ENCODE data around the gene FBXW11.
"Not testable (repeated sequence)": the region's sequence is repeated elsewhere in the genome, so short reads cannot be mapped to it uniquely, and the experiment has no call there.

FBXW11 gene

DNA sequence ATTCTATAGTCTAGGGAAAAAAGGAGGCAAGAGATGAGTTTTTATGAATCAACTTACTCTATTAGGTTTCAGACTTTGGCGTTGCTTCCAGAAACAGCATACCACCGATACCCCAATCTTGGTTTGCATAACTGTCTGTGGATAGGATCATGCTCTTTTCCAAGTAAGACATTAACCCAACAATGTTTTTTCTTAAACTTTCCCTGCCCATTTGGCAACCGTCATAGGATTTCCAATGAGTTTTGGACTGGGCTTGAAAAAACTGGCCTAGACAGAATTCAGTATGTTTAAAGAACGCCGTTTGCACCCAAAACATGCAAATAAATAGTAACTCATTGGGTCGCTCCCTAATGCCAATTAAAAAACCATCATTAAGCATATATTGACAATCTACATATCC, 114.8 kb downstream of the FBXW11 start:
- no peaks in the 10 kb centered on the region for H3K9me3 ChIP-seq (ENCODE audit: control insufficient read depth, insufficient read depth, low read length)
- H3K36me3 ChIP-seq (ENCODE audit: insufficient read depth, low read length) = peaks cover 6% of the 10 kb centered on the region
- H3K4me1 ChIP-seq (ENCODE audit: insufficient read depth, low read length) = no peaks in the 10 kb centered on the region
- no peak overlapping the region for H3K9ac ChIP-seq (ENCODE audit: low read depth, low read length)

DNA sequence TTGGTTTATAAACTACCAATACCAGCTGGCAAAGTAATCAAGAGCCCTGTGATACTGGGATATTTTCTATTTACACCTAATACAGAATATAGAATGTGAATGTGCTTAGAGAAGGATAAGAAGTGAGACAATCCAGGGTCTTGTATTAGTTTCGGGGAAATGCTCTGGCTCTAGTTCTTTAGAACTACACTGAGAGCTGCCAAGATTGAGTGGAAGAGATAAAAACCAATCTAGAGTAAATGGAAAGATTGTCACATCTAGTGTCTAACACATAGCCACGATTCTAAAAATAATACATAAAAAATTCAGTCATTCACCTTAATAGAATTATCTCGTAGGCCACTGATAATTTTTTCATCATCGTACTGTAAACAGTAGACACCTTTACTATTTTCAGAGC, 115.3 kb downstream of the FBXW11 start:
- Histone ChIP-seq H3K4me1 (ENCODE audit: insufficient read depth, low read length) (no peaks in the 10 kb centered on the region), H3K9me3 (ENCODE audit: control insufficient read depth, insufficient read depth, low read length) (no peaks in the 10 kb centered on the region), H3K9ac (ENCODE audit: low read depth, low read length) (no peak overlapping the region), H3K36me3 (ENCODE audit: insufficient read depth, low read length) (peaks cover 6% of the 10 kb centered on the region)

DNA sequence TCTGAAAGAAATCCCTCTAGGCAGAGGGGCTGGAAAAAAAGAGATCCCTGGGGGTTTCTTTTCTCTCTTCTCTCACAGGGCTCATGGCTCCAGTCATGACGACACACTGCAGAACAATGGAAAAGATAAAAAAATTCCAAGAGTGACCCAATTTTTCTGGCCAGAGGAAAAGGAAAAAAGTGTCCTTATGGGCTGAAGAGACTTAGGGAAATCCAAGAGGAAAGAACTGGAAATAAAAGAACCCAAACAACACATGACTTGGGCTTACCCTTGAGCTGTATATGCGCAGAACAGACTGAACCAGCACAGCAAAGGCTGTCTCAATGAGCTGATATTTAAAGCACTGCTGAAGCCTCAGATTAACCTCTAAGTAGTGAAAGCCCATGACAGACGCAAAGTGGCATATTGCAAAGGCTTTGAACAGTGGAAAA, 118.4 kb downstream of the FBXW11 start:
- H3K36me3 ChIP-seq (ENCODE audit: insufficient read depth, low read length) = peaks cover 6% of the 10 kb centered on the region; the same call in 1 of the 2 replicates
- no peaks in the 10 kb centered on the region for H3K4me1 ChIP-seq (ENCODE audit: insufficient read depth, low read length)
- no peaks in the 10 kb centered on the region for H3K9me3 ChIP-seq (ENCODE audit: control insufficient read depth, insufficient read depth, low read length)
- H3K9ac ChIP-seq (ENCODE audit: low read depth, low read length) = no peak overlapping the region

DNA sequence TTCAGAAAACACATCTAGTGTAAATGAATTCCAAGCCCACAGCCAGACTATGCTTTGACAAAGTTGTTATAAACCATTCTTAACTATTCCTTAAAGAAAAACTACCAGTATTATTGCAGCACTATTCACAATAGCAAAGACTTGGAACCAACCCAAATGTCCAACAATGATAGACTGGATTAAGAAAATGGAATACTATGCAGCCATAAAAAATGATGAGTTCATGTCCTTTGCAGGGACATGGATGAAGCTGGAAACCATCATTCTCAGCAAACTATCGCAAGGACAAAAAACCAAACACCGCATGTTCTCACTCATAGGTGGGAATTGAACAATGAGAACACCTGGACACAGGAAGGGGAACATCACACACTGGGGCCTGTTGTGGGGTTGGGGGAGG, 120.4 kb downstream of the FBXW11 start:
- H3K4me1 ChIP-seq (ENCODE audit: insufficient read depth, low read length) = not testable (repeated sequence)

DNA sequence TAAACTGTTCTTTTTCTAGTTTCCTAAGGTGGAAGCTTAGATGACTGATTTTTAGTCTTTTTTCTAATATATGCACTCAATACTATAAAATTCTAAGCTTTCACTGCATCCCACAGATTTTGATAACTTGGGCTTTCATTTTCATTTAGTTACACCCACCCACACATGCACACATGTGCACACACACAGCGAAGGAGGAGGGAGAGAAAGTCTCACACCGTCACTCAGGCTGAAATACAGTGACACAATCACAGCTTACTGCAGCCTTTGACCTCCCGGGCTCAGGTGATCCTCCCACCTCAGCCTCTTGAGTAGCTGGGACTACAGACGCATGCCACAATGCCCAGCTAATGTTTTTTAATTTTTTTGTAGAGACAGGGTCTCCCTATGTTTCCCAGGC, 124.3 kb downstream of the FBXW11 start:
- no peak overlapping the region for H3K9ac ChIP-seq (ENCODE audit: low read depth, low read length)

More for the DNA sequence above, 120.4 kb downstream of the FBXW11 start:
- not testable (repeated sequence) for H3K9me3 ChIP-seq (ENCODE audit: control insufficient read depth, insufficient read depth, low read length); H3K9ac ChIP-seq (ENCODE audit: low read depth, low read length); H3K36me3 ChIP-seq (ENCODE audit: insufficient read depth, low read length)

DNA sequence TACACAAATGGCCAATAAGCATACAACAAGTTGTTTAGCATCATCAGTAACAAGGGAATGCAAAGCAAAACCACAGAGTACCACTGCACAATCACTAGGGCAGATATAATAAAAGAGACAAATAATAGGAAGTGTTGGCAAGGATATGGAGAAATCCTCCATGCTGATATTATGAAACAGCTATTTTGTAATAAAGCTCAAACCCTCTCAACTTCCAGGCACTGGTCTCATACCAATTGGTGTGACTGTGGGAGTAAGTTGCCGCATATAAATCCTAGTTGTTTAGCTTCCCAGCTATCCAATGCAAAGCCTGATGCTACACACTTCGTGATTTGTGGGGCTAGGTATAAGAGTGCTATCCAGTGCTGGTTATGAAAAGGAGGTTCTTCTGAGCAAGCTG, 132.2 kb downstream of the FBXW11 start:
- Histone ChIP-seq H3K9me3 (ENCODE audit: control insufficient read depth, insufficient read depth, low read length) (no peaks in the 10 kb centered on the region), H3K9ac (ENCODE audit: low read depth, low read length) (no peak overlapping the region), H3K36me3 (ENCODE audit: insufficient read depth, low read length) (peaks cover 27% of the 10 kb centered on the region), H3K4me1 (ENCODE audit: insufficient read depth, low read length) (no peaks in the 10 kb centered on the region)

More for the DNA sequence above, 124.3 kb downstream of the FBXW11 start:
- Histone ChIP-seq H3K36me3 (ENCODE audit: insufficient read depth, low read length) (peaks cover 2% of the 10 kb centered on the region; the same call in 1 of the 2 replicates), H3K9me3 (ENCODE audit: control insufficient read depth, insufficient read depth, low read length) (no peaks in the 10 kb centered on the region), H3K4me1 (ENCODE audit: insufficient read depth, low read length) (no peaks in the 10 kb centered on the region)

DNA sequence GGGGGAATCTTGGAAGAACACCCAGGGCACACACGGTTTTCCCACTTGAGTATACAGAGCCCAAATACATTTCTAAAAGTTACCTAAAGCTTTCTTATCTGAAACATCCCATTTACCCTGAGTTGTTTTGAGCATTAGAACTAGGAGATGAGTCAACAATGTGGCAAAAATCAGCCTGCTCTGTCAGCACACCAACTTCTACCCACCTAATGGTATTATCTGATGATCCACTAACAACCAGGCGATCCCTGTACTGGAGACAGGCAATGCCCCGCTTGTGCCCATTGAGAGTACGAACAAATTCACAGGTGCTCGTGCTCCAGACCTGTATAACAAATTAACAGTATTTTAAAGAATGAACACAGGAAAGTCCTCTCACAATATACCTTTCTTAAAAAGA, 133.8 kb downstream of the FBXW11 start:
- Histone ChIP-seq H3K9ac (ENCODE audit: low read depth, low read length) (no peak overlapping the region), H3K36me3 (ENCODE audit: insufficient read depth, low read length) (peaks cover 40% of the 10 kb centered on the region), H3K9me3 (ENCODE audit: control insufficient read depth, insufficient read depth, low read length) (no peaks in the 10 kb centered on the region), H3K4me1 (ENCODE audit: insufficient read depth, low read length) (no peaks in the 10 kb centered on the region)

DNA sequence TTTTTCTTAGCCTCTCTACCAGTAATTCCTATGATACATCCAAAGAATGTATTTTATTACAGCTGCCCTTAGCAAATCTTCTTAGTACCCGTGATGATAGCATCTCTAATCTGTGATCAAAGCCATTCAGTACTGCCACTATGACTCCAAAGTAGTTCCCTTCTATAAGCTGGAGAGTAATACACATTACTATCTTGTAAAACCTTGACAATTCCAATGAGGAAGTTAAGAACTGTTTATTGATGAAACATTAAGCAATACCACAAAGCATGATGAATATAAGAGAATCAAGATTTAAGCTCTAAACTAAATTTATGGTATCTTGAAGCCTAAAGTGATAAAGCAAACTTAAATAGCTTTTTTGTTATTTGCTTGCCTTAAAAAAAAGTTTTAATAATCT, 134.7 kb downstream of the FBXW11 start:
- H3K9me3 ChIP-seq (ENCODE audit: control insufficient read depth, insufficient read depth, low read length) = no peaks in the 10 kb centered on the region
- H3K9ac ChIP-seq (ENCODE audit: low read depth, low read length) = no peak overlapping the region
- H3K36me3 ChIP-seq (ENCODE audit: insufficient read depth, low read length) = peaks cover 40% of the 10 kb centered on the region
- no peaks in the 10 kb centered on the region for H3K4me1 ChIP-seq (ENCODE audit: insufficient read depth, low read length)

DNA sequence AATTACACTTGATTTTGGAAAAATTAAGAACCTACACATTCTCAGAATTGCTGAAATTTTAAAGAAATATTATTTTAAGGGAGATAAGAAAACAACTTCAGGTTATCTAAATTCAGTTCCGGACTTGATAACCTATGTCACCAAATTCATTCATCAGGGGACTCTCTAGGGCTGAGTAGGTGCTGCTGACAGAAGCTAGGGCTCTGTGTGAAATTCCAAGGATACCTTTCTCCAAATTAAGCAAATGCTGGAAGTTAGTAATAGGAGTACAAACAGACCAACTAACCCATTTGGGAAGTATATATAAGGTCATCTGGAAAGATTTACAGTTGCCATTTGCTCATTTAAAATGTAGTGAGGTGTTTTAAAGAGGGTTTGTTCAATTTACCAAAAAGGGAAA, 136.5 kb downstream of the FBXW11 start:
- Histone ChIP-seq H3K9me3 (ENCODE audit: control insufficient read depth, insufficient read depth, low read length) (no peaks in the 10 kb centered on the region), H3K4me1 (ENCODE audit: insufficient read depth, low read length) (no peaks in the 10 kb centered on the region), H3K9ac (ENCODE audit: low read depth, low read length) (no peak overlapping the region), H3K36me3 (ENCODE audit: insufficient read depth, low read length) (peaks cover 31% of the 10 kb centered on the region)

DNA sequence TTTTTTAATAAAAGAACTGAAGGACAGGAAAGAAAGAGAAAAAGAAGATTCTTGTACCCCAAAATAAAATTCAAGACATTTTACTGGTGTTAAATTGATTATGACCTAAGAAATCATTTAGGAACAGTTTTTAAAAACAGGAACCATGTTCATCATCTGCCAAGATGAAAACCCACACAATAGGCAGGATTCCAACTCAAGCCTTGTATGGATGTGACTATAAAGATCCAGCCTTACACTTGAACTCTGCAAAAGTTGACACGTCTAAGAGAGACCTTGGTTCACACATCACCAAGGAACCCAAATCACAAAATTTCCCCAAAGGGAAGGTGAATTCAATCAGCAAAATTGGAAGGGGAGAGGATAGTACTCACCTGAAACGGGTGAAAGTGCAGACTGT, 138.2 kb downstream of the FBXW11 start:
- Histone ChIP-seq H3K9me3 (ENCODE audit: control insufficient read depth, insufficient read depth, low read length) (no peaks in the 10 kb centered on the region), H3K4me1 (ENCODE audit: insufficient read depth, low read length) (no peaks in the 10 kb centered on the region), H3K36me3 (ENCODE audit: insufficient read depth, low read length) (peaks cover 31% of the 10 kb centered on the region), H3K9ac (ENCODE audit: low read depth, low read length) (no peak overlapping the region)

DNA sequence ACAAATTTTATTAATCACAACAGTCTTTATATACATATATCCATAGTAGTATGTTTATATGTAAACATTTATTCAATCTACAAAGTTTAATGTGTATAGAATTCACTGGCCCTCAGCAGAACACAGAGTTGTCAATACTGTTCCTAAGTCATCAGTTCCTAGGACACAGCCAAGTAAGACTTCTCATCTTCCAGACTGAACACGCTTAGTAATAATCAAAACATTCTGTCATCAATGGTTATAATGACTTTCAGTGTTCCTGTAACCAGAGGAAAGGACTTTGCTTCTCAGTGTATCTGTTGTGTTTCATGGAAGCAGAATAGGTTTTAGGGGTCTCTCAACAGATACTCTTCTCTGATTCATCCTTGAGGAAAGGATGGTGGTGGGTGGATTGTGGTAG, 138.7 kb downstream of the FBXW11 start:
- peaks cover 28% of the 10 kb centered on the region for H3K36me3 ChIP-seq (ENCODE audit: insufficient read depth, low read length)
- H3K9me3 ChIP-seq (ENCODE audit: control insufficient read depth, insufficient read depth, low read length) = no peaks in the 10 kb centered on the region
- no peaks in the 10 kb centered on the region for H3K4me1 ChIP-seq (ENCODE audit: insufficient read depth, low read length)
- no peak overlapping the region for H3K9ac ChIP-seq (ENCODE audit: low read depth, low read length)

DNA sequence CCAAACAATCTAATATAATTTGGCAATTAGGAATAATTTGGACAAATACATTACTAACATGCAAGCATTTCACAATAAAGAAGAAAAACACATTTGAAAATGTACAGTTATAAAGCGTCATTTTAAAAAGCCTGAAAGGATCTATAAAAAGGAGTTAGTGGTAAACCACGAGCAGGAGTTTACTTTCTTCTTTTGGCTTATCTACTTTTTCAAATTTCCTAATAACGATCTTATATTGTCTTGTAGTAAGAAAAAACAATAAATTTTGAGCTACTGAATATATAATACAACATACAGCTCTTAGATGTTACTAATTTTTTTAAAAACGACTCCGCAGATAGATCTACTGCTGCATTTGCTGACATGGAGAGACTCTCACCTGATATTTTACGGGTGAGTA, 141.0 kb downstream of the FBXW11 start:
- H3K9ac ChIP-seq (ENCODE audit: low read depth, low read length) = no peak overlapping the region
- no peaks in the 10 kb centered on the region for H3K4me1 ChIP-seq (ENCODE audit: insufficient read depth, low read length)
- H3K36me3 ChIP-seq (ENCODE audit: insufficient read depth, low read length) = peaks cover 18% of the 10 kb centered on the region
- H3K9me3 ChIP-seq (ENCODE audit: control insufficient read depth, insufficient read depth, low read length) = no peaks in the 10 kb centered on the region

DNA sequence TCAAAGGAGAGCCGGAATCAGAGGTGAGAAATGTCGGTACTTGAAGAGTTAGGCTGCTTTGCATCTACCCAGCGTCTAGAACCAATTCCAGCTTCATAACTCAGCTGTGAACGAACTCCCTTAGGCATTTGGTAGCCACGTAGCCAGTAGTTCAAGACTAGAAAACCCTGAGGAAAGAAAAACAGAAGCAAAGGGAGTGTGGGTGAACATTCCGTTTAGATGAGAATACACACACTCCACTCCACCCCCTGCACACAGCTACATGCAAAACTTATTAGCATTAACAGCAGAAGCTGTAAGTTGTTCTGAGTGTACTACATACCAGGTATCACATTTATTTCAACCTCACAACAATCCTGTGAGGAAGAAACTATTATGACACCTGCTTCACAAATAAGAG, 142.5 kb downstream of the FBXW11 start:
- H3K4me1 ChIP-seq (ENCODE audit: insufficient read depth, low read length) = no peaks in the 10 kb centered on the region
- H3K9me3 ChIP-seq (ENCODE audit: control insufficient read depth, insufficient read depth, low read length) = no peaks in the 10 kb centered on the region
- peaks cover 16% of the 10 kb centered on the region for H3K36me3 ChIP-seq (ENCODE audit: insufficient read depth, low read length)
- no peak overlapping the region for H3K9ac ChIP-seq (ENCODE audit: low read depth, low read length)

DNA sequence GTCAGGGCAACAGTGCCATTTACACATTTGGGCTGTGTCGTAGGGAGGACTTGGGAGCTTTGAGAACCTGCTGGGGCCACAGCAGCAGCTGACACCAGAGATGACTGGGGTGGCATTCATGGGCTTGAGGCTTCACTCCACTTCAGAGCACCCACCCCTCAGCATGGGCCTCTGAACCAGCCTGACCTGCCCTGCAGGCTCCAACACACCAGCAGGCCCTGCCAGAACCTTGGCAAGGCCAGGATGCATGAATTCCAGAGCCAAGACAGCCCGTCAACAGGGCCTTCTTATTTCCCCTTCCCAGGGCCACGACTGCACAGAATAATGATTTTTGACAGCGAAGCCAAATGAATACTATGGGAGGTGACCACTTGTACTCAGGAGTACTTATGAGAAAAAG, 143.8 kb downstream of the FBXW11 start:
- H3K4me1 ChIP-seq (ENCODE audit: insufficient read depth, low read length) = no peaks in the 10 kb centered on the region
- no peak overlapping the region for H3K9ac ChIP-seq (ENCODE audit: low read depth, low read length)
- peaks cover 3% of the 10 kb centered on the region; the same call in 1 of the 2 replicates for H3K36me3 ChIP-seq (ENCODE audit: insufficient read depth, low read length)
- H3K9me3 ChIP-seq (ENCODE audit: control insufficient read depth, insufficient read depth, low read length) = no peaks in the 10 kb centered on the region

DNA sequence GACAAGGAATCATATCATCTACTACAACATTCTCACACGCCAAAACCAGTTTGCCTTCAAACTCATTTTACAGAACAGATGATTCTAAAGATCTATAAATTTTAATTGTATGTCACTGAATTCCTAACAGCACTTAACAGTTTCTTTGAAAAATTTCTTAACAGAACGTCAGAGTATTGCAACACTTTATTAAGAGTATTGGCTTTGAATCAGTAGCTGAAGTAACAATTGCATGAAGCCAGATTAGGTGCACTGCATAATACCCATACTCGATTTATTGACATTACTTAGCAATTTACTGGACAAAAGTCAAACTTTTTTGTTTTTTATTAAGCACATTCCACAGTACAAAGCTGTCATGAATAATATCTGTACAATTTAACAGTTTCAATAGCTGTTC, 145.1 kb downstream of the FBXW11 start:
- H3K9me3 ChIP-seq (ENCODE audit: control insufficient read depth, insufficient read depth, low read length) = no peaks in the 10 kb centered on the region
- no peaks in the 10 kb centered on the region for H3K36me3 ChIP-seq (ENCODE audit: insufficient read depth, low read length)

DNA sequence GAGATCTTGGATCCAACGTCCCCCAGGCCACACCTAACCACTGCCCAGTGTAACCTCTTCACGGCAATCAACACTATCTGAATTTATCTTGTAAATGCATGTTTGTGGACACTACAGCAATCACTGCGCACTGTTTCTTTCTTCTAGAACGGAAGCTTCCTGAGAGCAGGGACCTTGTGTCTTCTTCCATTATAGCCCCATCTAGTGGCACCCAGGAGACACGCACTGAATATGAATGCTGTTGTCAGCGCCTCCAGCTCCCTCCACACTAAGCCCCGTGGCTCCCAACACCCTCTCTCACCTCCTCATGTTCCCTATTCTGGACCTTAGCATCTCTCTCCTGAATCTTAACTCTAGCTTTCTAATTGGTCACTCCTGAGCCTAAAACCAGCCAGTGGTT, 148.1 kb downstream of the FBXW11 start:
- H3K9me3 ChIP-seq (ENCODE audit: control insufficient read depth, insufficient read depth, low read length) = no peaks in the 10 kb centered on the region
- no peaks in the 10 kb centered on the region for H3K36me3 ChIP-seq (ENCODE audit: insufficient read depth, low read length)
- H3K4me1 ChIP-seq (ENCODE audit: insufficient read depth, low read length) = no peaks in the 10 kb centered on the region
- no peak overlapping the region for H3K9ac ChIP-seq (ENCODE audit: low read depth, low read length)

More for the DNA sequence above, 145.1 kb downstream of the FBXW11 start:
- H3K9ac ChIP-seq (ENCODE audit: low read depth, low read length) = no peak overlapping the region
- no peaks in the 10 kb centered on the region for H3K4me1 ChIP-seq (ENCODE audit: insufficient read depth, low read length)

All from ES-I3 (cell line).